Activated naive CD8-positive, alpha-beta T cell treated with anti-CD3 and anti-CD28 coated beads, Interleukin-2, amount 10 ng/mL, durations not matched to agents 7 days and 5 days (primary cell): Measurements from ENCODE around the gene PIGZ. TPM values are rescaled to one million over a fixed set of nuclear protein-coding genes. Genes with fewer than 3 reads are reported as not detected.

Experiments used
- ATAC-seq: fragments of 150-1000 bp; cut with Tn5 transposase; one replicate; pipeline ENCODE4 v1.10.0; 2021; ENCODE audit warnings: low read depth, moderate library complexity
- POLR2A ChIA-PET: fragments of 350-600 bp; sonication (Branson Sonifier 250); formaldehyde crosslinking; loops from one replicate; lab custom pipeline; 2021; ENCODE audit warnings: antibody characterized with exemption; lab: Charles Lee
- DNase-seq: peaks from one replicate; pipeline ENCODE4 v3.0.0; 2021
- H3K27ac Mint-ChIP-seq: one replicate; pipeline ENCODE4 v1.8.0; 2022; ENCODE audit warnings: mild to moderate bottlenecking, mixed read lengths
- H3K27me3 Mint-ChIP-seq: one replicate; pipeline ENCODE4 v1.8.0; 2022; ENCODE audit warnings: mild to moderate bottlenecking, moderate library complexity, mixed read lengths
- H3K36me3 Mint-ChIP-seq: one replicate; pipeline ENCODE4 v1.8.0; 2021; ENCODE audit warnings: mild to moderate bottlenecking, mixed read lengths
- H3K4me1 Mint-ChIP-seq: one replicate; pipeline ENCODE4 v1.8.0; 2021; ENCODE audit warnings: mixed read lengths
- H3K4me3 Mint-ChIP-seq: one replicate; pipeline ENCODE4 v1.8.0; 2022; ENCODE audit warnings: mild to moderate bottlenecking, moderate library complexity, mixed read lengths
- H3K9me3 Mint-ChIP-seq: one replicate; pipeline ENCODE4 v1.8.0; 2021; ENCODE audit warnings: mixed read lengths
- total RNA-seq, 2 experiments: library from RNA; stranded (reverse); gene quantifications; one replicate each; pipeline ENCODE4 v1.2.3, GENCODE V29; 2021

PIGZ gene
- total RNA-seq, 2 experiments from 2014 or later: 1.4 TPM

DNA sequence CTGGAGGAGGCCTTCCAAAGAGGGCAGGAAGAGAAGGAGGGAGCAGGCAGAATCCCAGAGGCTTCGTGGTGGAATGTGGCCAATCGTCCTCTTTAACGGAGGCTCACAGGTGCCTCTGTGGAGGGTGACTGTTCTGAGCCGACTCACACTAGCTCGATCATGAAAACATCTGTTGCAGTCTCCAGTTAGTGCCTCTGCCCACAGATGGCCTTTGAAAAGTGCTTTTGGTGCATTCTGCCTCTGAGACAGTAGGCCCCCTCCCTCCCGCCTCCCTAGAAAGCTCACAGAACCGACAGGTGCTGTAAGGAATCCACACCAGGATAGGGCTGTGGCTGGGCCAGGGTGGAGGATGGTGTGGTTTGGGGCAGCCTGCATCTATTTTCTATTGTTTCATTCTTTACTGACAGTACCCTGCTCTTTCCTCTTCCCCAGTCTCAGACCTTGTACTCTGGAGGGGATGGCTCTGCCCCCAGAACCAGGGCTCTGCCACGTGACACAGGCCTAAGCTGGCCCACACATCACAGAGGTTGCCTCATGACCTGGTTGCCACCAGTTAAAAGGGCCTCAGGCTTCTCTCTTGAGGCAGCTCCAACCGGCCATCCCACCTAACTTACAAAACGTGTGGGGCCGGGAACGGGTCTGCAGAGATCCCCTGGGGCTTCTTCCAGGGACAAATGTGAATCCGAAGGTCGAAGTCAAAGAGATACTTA lies 27.2 kb upstream of the PIGZ start:
- ATAC-seq (no peak), DNase-seq (peak; percentile 27)
- H3K27ac Mint-ChIP-seq: no peak overlapping the region
- H3K27me3 Mint-ChIP-seq: no peaks in the 10 kb centered on the region
- no peaks in the 10 kb centered on the region for H3K4me1 Mint-ChIP-seq
- POLR2A ChIA-PET: no interaction called here
- H3K36me3 Mint-ChIP-seq: no peaks in the 10 kb centered on the region
- no peak overlapping the region for H3K4me3 Mint-ChIP-seq
- H3K9me3 Mint-ChIP-seq: no peaks in the 10 kb centered on the region

DNA sequence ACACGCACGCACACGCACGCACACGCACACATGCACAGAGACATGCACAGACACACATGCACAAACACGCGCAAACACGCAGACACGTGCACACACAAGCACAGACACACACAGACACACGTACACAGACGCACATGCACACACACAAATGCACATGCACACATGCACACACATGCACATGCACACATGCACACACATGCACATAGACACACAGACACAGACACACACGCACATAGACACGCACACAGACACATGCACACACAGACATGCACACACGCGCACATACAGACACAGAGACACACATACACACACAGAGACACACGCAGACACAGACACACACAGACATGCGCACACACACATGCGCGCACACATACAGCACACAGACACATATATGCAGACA lies 26.4 kb upstream of the PIGZ start:
- Mint-ChIP-seq H3K36me3 (no peaks in the 10 kb centered on the region), H3K27me3 (no peaks in the 10 kb centered on the region), H3K9me3 (no peaks in the 10 kb centered on the region), H3K4me1 (no peaks in the 10 kb centered on the region), H3K4me3 (no peak overlapping the region), H3K27ac (no peak overlapping the region)
- POLR2A ChIA-PET: no interaction called here
- DNase-seq (peak; percentile 5), ATAC-seq (no peak)

DNA sequence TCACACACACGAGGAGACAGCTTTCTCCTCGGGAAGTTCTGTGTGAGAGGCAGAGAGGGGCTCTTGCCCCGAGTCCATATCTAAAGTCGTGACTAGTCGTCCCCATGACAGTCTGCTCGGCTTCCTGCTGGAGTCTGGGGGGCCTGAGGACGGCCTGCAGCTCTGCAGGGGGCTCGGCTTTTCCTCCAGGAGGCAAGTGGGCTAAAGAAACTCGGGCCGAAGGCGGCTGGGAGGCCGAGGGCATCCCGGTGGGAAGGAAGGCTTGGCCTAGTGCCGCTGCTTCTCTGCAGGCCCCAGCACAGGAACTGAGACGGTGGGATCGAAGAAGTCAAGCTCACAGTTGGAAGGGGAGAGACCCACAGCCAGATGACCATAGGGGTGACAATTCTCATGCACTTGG lies 25.4 kb upstream of the PIGZ start:
- Mint-ChIP-seq H3K4me3 (no peak overlapping the region), H3K36me3 (no peaks in the 10 kb centered on the region), H3K4me1 (no peaks in the 10 kb centered on the region), H3K27me3 (no peaks in the 10 kb centered on the region), H3K27ac (no peak overlapping the region), H3K9me3 (no peaks in the 10 kb centered on the region)
- POLR2A ChIA-PET: no interaction called here
- ATAC-seq: no peak
- DNase-seq: peak; percentile 15

DNA sequence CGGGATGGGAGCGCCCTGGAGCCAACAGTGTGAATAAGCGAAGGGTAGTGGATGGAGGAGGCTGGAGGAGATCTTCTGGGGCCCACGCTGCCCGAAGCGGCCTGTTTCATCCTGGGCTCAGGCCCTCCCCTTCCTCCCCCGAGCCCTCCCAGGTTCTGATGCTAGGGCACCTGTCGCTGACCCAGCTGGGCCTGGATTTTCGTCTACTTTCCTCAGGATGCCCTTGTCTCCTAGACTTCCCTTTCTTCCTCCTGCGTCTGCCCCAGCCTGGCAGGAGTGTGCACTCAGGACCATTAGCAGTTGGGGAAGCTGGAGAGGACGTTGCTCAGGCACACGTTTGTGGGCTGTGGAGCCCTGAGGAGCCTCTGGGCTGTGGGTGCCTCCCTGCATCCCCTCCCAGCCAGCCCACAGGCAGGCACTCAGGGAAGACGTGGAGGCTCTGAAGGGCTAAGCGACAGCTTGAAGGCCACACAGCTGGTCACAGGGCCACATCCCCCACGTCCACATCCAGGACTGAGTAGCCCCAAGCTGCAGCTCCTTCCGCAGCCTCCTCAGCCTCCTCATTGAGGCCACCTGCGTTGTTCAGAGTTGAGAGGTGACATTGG lies 23.9 kb upstream of the PIGZ start:
- ATAC-seq: no peak
- H3K4me1 Mint-ChIP-seq: no peaks in the 10 kb centered on the region
- H3K4me3 Mint-ChIP-seq: no peak overlapping the region
- POLR2A ChIA-PET: no interaction called here
- H3K27me3 Mint-ChIP-seq: no peaks in the 10 kb centered on the region
- peak; percentile 16 for DNase-seq
- H3K27ac Mint-ChIP-seq: no peak overlapping the region
- no peaks in the 10 kb centered on the region for H3K36me3 Mint-ChIP-seq
- H3K9me3 Mint-ChIP-seq: no peaks in the 10 kb centered on the region

DNA sequence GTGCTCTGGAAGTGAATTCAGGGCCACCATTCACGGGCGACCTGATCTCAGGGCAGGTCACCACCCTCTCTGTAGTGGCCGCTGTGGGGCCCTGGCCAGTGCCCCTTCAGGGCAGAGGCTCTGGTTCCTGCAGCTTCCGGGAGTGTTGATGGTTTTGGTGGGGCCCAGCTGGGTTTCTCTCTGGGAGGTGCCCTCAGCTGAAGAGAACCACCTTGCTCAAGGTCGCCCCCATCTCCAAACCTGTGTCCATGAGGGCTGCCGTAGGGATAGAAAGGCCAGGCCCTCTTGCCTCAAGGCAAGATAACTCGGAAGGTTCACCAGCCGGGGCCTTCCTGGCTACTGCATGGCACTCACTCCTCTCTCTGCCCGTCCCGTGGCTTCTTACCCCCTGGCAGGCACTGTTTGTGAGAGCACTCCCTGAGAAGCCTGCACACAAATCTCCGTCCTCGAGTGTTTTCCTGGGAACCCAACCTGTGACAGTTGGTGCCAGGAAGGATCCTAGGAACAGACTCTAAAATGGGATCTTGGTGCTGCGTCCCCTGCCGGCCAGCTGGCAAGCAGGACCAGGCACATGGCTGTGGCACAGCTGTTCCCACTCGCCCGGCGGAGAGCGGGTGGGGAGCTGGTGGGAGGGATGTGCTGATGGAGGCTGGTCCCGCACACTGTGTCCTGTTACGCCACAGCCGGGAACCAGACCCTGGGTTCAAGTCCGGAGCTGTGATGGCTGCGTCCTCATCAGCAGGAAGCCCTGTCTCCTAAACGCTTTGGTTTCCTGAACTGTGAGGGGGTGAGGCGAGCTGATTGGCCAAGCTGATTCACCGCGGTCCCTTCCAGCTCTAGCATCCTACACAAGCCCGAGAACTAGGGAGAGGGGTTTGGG lies 23.2 kb upstream of the PIGZ start:
- Mint-ChIP-seq H3K36me3 (no peaks in the 10 kb centered on the region), H3K27ac (no peak overlapping the region), H3K4me1 (no peaks in the 10 kb centered on the region), H3K4me3 (no peak overlapping the region), H3K9me3 (no peaks in the 10 kb centered on the region), H3K27me3 (peaks cover 2% of the 10 kb centered on the region)
- POLR2A ChIA-PET: no interaction called here
- peak; percentile 17 for DNase-seq
- no peak for ATAC-seq

DNA sequence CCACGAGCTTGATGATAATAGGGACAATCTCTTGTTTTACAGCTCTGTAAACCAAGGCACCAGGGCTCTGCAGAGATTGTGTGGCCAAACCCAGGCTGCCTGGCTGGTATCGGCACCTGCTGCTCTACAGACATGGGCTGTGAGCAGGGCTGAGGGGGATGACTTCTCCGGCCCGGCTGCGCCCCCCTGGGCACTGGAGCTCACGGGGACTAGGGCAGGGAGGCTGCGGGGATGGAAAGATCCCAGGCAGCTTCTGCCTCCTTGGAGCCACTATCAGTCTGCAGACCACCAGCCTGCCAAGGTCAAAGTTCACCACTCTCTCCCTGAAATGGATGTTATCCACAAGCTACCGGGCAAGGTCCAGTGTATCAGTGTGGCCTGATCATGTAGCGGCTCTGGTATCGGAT lies 22.0 kb upstream of the PIGZ start:
- Mint-ChIP-seq H3K27me3 (peaks cover 3% of the 10 kb centered on the region), H3K4me3 (no peak overlapping the region), H3K9me3 (no peaks in the 10 kb centered on the region), H3K27ac (no peak overlapping the region), H3K36me3 (no peaks in the 10 kb centered on the region), H3K4me1 (no peaks in the 10 kb centered on the region)
- ATAC-seq (no peak), DNase-seq (peak; percentile 17)
- POLR2A ChIA-PET: interaction anchor here (1.0 kb wide), 1 partner anchor 307 kb away, joined by 3 read pairs; no protein-coding TSS in a partner anchor

DNA sequence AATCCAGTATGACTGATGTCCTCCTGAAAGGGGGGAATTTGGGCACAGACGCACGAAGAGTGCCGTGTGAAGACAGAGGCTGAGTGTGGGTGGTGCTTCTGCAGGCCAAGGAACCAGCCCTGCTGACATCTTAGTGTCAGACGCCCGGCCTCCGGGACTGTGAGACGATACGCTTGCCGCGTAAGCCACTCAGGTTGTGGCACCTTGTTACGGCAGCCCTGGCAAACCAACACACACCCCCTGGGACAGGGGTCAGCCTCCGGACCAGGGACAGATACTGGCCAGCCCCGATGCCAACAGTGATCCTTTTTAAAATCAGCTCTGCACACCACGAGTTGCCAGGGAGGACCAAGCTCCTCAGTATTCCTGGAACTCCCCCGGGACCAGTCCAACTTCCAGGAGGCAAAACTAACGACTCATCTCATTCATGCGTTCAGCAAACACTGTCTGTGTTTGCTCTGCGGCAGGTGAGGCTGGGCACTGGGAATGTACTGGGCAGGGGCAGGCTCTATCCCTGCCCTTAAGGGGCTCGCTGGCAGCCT lies 21.2 kb upstream of the PIGZ start:
- Mint-ChIP-seq H3K27me3 (peaks cover 8% of the 10 kb centered on the region), H3K4me1 (no peaks in the 10 kb centered on the region), H3K36me3 (no peaks in the 10 kb centered on the region), H3K9me3 (no peaks in the 10 kb centered on the region), H3K27ac (no peak overlapping the region), H3K4me3 (no peak overlapping the region)
- POLR2A ChIA-PET: interaction anchor here (1.0 kb wide), 1 partner anchor 308 kb away, joined by 3 read pairs; no protein-coding TSS in a partner anchor
- peak; percentile 10 for DNase-seq
- ATAC-seq: no peak

DNA sequence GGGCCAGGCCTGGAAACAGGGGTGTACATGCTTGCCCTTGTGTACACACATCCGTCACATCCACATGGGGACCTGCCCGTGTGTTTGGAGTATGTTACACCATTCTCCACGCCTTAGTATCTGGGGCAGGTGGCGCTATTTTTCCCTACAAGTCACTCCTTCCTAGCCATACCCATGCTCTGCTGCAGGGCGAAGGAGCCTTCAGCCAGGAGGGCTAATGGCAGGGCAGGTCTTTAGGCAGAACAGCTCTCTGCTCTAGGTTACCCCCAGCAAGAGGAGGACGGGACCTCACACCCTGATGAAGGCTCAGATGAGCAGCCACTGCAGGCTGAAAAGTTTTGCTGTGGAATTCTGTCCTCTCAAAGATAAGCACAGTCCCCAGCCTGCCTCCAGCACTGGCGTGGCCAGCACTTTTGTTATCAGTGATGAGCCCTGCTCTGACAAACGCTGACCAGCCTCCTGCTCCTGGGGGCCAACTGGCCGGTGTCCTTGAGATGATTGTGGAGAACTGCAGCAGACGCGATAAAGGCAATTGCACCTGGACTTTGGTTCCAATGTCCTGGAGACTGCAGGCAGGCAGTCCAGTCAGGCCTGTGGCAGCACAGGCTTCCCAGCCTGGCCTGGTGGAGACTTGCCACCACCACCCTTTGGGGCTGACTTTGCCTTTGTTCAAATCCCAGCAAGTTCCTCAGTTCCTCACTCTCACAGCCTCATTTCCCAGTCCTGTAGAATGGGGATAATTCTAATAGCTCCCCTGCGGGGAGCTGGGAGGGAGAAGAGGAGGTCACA lies 19.8 kb upstream of the PIGZ start:
- no peak overlapping the region for H3K4me3 Mint-ChIP-seq
- H3K27me3 Mint-ChIP-seq: peaks cover 12% of the 10 kb centered on the region
- no peaks in the 10 kb centered on the region for H3K36me3 Mint-ChIP-seq
- DNase-seq (no peak), ATAC-seq (no peak)
- H3K27ac Mint-ChIP-seq: no peak overlapping the region
- H3K9me3 Mint-ChIP-seq: peaks cover 6% of the 10 kb centered on the region
- no peaks in the 10 kb centered on the region for H3K4me1 Mint-ChIP-seq
- POLR2A ChIA-PET: no interaction called here

DNA sequence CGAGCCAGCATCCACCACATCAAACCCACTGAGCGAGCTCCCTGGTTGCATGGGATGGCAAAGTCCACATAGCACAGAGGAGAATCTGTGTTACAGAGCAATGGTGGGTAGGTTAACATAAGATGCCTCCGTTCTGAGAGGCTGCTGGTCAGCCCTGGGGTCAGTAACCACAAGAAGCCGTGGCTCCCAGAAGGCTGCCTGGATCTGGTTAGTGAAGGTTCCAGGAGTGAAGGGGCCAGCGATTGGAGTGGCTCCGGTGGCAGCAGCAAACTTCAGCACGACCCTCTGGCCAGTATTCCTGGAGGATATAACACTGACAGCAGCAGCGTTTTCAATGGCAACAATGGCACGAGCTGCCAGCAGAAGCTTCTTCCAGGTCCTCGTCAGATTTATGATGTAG lies 18.4 kb upstream of the PIGZ start:
- no peak for DNase-seq
- H3K9me3 Mint-ChIP-seq: peaks cover 11% of the 10 kb centered on the region
- H3K27ac Mint-ChIP-seq: no peak overlapping the region
- H3K27me3 Mint-ChIP-seq: peaks cover 16% of the 10 kb centered on the region
- no peak for ATAC-seq
- POLR2A ChIA-PET: no interaction called here
- no peak overlapping the region for H3K4me3 Mint-ChIP-seq
- H3K4me1 Mint-ChIP-seq: no peaks in the 10 kb centered on the region
- peaks cover 4% of the 10 kb centered on the region for H3K36me3 Mint-ChIP-seq

DNA sequence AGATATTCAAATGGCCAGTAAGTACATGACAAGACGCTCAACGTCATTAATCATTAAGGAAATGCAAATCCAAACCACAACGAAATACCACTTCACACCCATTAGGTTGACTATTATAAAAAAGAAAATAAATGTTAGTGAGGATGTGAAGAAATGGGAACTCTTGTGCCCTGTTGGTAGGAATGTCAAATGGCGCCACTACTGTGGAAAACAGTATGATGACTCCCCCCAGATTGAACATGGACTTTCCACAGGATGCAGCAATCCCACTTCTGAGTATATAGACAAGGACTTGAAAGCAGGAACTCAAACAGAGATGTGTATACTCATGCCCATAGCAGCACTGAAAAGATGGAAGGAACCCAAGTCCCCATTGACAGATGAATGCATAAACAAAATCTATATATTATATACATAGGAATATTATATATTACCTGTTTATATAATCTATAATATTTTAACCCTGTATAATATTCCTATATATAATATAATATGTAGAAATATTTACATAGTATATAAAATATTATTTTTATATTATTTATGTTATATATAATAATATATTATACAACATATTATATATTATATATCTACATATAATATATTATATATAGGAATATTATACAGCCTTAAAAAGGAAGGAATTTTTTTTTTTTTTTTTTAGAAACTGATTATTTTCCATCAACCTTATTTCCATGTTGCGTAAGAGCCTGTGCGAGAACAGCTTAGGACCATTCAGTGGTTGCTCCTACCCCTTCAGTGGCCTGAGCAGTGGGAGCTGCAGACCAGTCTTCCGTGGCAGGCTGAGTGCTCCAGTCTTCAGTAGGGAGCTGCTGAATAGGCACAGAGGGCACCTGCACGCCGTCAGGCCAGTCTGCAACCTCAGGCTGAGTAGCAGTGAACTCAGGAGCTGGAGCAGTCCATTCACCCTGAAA lies 17.6 kb upstream of the PIGZ start:
- no peak for ATAC-seq
- H3K27ac Mint-ChIP-seq: no peak overlapping the region

DNA sequence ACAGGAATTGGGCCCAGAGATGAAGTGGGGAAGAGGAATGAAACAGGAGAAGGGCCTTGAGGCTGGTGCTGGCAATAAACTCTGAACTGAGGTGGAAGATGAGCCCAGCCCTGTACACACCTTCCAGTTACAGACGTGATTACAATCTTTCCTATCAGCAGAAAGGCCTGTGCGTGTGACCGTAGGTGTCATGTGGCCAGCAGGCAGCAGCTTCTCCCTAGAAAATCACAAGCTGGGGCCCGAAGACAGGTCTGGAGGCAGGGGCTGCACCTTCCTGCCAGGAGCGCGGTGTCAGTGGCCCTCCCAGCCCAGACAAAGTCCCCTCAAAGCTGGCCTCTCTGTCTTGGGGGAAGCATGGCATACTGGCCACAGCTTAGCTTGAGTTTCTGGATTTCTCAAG lies 16.7 kb upstream of the PIGZ start:
- H3K4me3 Mint-ChIP-seq: no peak overlapping the region
- ATAC-seq (no peak), DNase-seq (no peak)
- peaks cover 16% of the 10 kb centered on the region for H3K27me3 Mint-ChIP-seq
- H3K27ac Mint-ChIP-seq: no peak overlapping the region
- H3K4me1 Mint-ChIP-seq: no peaks in the 10 kb centered on the region
- H3K36me3 Mint-ChIP-seq: peaks cover 4% of the 10 kb centered on the region
- POLR2A ChIA-PET: no interaction called here
- peaks cover 11% of the 10 kb centered on the region for H3K9me3 Mint-ChIP-seq

More for the DNA sequence above, 17.6 kb upstream of the PIGZ start:
- DNase-seq: no peak
- Mint-ChIP-seq H3K4me3 (no peak overlapping the region), H3K9me3 (peaks cover 11% of the 10 kb centered on the region), H3K36me3 (peaks cover 4% of the 10 kb centered on the region), H3K4me1 (no peaks in the 10 kb centered on the region), H3K27me3 (peaks cover 16% of the 10 kb centered on the region)
- POLR2A ChIA-PET: no interaction called here

DNA sequence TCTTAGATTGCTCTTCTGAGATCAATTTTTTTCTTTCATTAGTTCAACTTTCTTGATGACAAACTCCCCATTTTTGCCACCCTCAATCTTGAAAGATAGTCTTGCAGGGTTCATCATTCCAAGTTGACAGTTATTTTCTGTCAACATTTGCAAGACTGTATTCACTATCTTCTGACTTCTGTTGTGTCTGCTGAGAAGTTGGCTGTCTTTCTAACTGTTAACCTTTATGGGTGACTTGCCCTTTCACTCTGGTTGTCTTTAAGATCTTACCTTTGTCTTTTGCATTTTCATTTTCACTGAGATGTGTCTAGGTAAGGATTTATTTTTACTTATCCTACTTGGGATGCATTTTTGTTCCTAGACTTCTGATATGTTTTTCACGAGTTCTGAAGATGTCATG lies 14.6 kb upstream of the PIGZ start:
- Mint-ChIP-seq H3K27me3 (peaks cover 18% of the 10 kb centered on the region), H3K9me3 (peaks cover 11% of the 10 kb centered on the region), H3K36me3 (peaks cover 4% of the 10 kb centered on the region), H3K4me3 (no peak overlapping the region), H3K27ac (no peak overlapping the region), H3K4me1 (peaks cover 5% of the 10 kb centered on the region)
- no peak for DNase-seq
- no peak for ATAC-seq
- POLR2A ChIA-PET: no interaction called here
